K562 treated with DMSO at 1 percent for 4 hours (cell line): ENCODE measurements around the gene STAMBPL1. TPM values are rescaled to one million over a fixed set of nuclear protein-coding genes. Genes with fewer than 3 reads are reported as not detected.

Experiments used
- total RNA-seq: library from RNA; unstranded; fragments of 300-600 nt; gene quantifications from 2 replicates; pipeline ENCODE4 v1.2.3, GENCODE V29; 2022; ENCODE audit not compliant: insufficient read depth

STAMBPL1 gene
- not detected in 2 replicates for total RNA-seq

DNA sequence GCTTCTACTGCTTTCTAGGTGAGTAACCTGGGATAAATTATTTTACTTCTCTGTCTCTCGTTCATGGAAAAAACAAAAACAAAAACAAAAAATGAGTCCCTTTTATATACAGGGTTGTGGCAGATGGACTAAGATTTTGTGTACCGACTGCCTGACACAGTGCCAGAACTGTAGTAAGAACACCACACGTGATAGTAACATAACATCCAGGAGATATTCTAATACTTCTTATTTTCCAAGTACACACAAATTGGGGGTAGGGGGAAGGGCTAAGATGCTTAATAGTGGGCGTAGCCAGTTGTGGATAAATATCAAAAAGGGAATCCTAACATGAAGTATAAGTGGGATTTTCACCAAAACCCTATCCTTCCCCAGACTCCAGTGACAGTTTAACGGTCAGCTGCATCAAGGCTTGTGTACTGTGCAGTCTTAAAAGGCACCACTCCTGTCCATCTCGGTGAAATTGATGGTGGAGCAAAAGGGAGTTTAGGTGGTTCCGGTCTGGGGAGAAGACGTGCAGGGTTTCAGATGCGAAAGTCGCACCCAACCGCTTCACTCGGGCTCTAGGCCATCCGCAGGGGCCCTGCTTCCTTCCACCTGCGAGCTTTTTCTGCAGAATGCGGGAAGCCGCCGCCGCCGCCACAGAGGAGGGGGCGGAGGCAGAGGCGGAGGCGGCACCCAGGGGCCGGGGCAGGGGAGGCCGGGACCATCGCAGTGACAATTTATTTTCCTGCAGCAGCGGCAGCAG is at the start of gene STAMBPL1:
Gene STAMBPL1, plus strand, starts transcription at position 712 of the 748 bp plus-strand sequence. CDS start 21,464 bp downstream, outside the sequence.

DNA sequence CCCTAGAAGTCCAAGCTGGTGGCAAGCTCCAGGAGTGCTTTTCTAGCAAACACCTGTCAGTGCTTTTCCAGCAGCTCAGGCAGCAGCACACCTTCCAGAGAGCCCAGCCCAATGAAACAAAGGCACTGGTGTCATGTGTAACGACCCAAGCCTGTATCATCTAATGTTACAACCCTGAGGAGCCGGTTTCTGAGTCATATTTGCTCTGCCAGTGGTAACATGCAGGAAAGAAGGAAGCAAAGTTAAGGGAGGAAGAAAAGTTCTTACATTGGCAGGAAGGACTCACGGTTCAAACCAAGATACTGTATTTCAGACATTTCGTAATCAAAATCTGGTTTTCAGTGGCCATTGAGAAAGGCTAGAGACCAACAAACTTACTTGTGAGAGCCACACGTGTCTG is 28.3 kb upstream of the STAMBPL1 start, which contains the start of gene ANKRD22:
Gene ANKRD22, minus strand, starts transcription at position 139 of the 400 bp plus-strand sequence. CDS start 237 bp downstream, outside the sequence.

DNA sequence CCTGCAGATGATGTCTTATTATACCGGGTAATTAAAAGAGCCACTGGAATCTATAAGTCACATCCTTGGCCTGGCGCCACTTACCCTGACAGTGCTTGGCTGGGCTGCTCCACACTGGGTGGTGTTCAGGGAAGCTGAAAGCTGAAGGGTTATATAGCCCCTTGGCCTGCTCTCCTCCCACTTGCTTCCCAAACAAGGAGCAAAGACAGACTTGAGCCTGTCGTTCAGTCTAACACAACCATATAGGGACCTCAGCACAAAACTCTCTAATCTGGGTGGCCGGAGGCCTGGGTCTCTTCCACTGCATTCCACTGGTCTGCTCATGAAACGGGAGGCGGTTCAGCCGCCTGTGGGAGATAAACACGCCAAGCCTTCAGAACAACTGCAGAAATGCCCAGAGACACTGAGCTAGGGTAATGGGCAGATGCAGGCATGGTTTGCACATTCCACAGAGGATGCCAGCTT is 72.6 kb downstream of the STAMBPL1 start, which contains the start of gene ACTA2:
Gene ACTA2, minus strand, starts transcription at position 127 of the 465 bp plus-strand sequence. CDS start 3,843 bp downstream, outside the sequence.

Other genes starting within 250 kb of the STAMBPL1 start
- not detected in 2 replicates for gene LIPF, start 215.8 kb upstream of the STAMBPL1 start, total RNA-seq
- gene LIPK, start 174.0 kb upstream of the STAMBPL1 start, total RNA-seq = not detected in 2 replicates
- not detected in 2 replicates for gene LIPN, start 120.2 kb upstream of the STAMBPL1 start, total RNA-seq
- not detected in 2 replicates for gene LIPM, start 77.5 kb upstream of the STAMBPL1 start, total RNA-seq
- not detected in 2 replicates for gene ANKRD22, start 28.4 kb upstream of the STAMBPL1 start, total RNA-seq
- 0.70 and 1.5 TPM in 2 replicates for gene ACTA2, start 72.5 kb downstream of the STAMBPL1 start, total RNA-seq
- not detected in 2 replicates for gene FAS, start 110.6 kb downstream of the STAMBPL1 start, total RNA-seq